Osteocyte (in vitro differentiated cells): ENCODE data around the gene CORO2A. TPM values are rescaled to one million over a fixed set of nuclear protein-coding genes. Genes with fewer than 3 reads are reported as not detected.

Experiments
- DNase-seq: peaks from one replicate; pipeline ENCODE4 v3.0.0; 2021; ENCODE audit warnings: mixed read lengths; ENCODE audit not compliant: unreplicated experiment; ENCODE audit errors: extremely low spot score
- H3K27ac Mint-ChIP-seq: one replicate; pipeline ENCODE4 v1.8.0; 2021; ENCODE audit warnings: mild to moderate bottlenecking, mixed read lengths; ENCODE audit not compliant: unreplicated experiment
- H3K27me3 Mint-ChIP-seq: one replicate; pipeline ENCODE4 v1.8.0; 2021; ENCODE audit warnings: mixed read lengths; ENCODE audit not compliant: unreplicated experiment
- H3K36me3 Mint-ChIP-seq: one replicate; pipeline ENCODE4 v1.8.0; 2021; ENCODE audit warnings: mixed read lengths; ENCODE audit not compliant: unreplicated experiment
- H3K4me1 Mint-ChIP-seq: one replicate; pipeline ENCODE4 v1.8.0; 2021; ENCODE audit warnings: mixed read lengths; ENCODE audit not compliant: unreplicated experiment
- H3K4me3 Mint-ChIP-seq: one replicate; pipeline ENCODE4 v1.8.0; 2021; ENCODE audit warnings: mild to moderate bottlenecking, moderate library complexity, mixed read lengths; ENCODE audit not compliant: unreplicated experiment
- H3K9me3 Mint-ChIP-seq: one replicate; pipeline ENCODE4 v1.8.0; 2021; ENCODE audit warnings: mixed read lengths; ENCODE audit not compliant: unreplicated experiment
- CTCF ChIP-seq: fragments of 200-600 bp; sonication (generic); IDR thresholded peaks from 2 replicates; pipeline ENCODE4 v1.5.0; 2021; ENCODE audit warnings: antibody characterized with exemption, mild to moderate bottlenecking, moderate library complexity
- total RNA-seq: library from RNA; stranded (reverse); gene quantifications from 2 replicates; pipeline ENCODE4 v1.2.1, GENCODE V29; 2021

CORO2A gene
- total RNA-seq, 1 donor from 2014 or later, result 1.8 TPM

- DNase-seq, result no peak
- Mint-ChIP-seq H3K4me1 (peaks cover 8% of the 10 kb centered on the region), H3K27me3 (no peaks in the 10 kb centered on the region), H3K36me3 (no peaks in the 10 kb centered on the region), H3K4me3 (no peak overlapping the region), H3K9me3 (no peaks in the 10 kb centered on the region), H3K27ac (no peak overlapping the region)
- no peak for TF ChIP-seq CTCF
Measured at GRCh38 chr9:98150164-98150563, 42.3 kb downstream of the CORO2A start.

GRCh38 chr9:98149422-98149821 lies 43.0 kb downstream of the CORO2A start:
- no peaks in the 10 kb centered on the region for H3K9me3 Mint-ChIP-seq
- no peak for DNase-seq
- no peak for TF ChIP-seq CTCF
- no peaks in the 10 kb centered on the region for H3K27me3 Mint-ChIP-seq
- no peaks in the 10 kb centered on the region for H3K36me3 Mint-ChIP-seq
- H3K27ac Mint-ChIP-seq, result no peak overlapping the region
- peaks cover 8% of the 10 kb centered on the region for H3K4me1 Mint-ChIP-seq
- H3K4me3 Mint-ChIP-seq, result no peak overlapping the region

GRCh38 chr9:98148486-98148885 lies 44.0 kb downstream of the CORO2A start:
- TF ChIP-seq CTCF, result no peak
- H3K27ac Mint-ChIP-seq, result no peak overlapping the region
- peaks cover 8% of the 10 kb centered on the region for H3K4me1 Mint-ChIP-seq
- H3K9me3 Mint-ChIP-seq, result no peaks in the 10 kb centered on the region
- H3K27me3 Mint-ChIP-seq, result no peaks in the 10 kb centered on the region
- H3K36me3 Mint-ChIP-seq, result no peaks in the 10 kb centered on the region
- H3K4me3 Mint-ChIP-seq, result no peak overlapping the region
- DNase-seq, result no peak

- Mint-ChIP-seq H3K4me3 (no peak overlapping the region), H3K4me1 (peaks cover 8% of the 10 kb centered on the region), H3K27me3 (no peaks in the 10 kb centered on the region), H3K36me3 (no peaks in the 10 kb centered on the region), H3K9me3 (no peaks in the 10 kb centered on the region), H3K27ac (no peak overlapping the region)
- DNase-seq, result no peak
- no peak for TF ChIP-seq CTCF
Measured at GRCh38 chr9:98147582-98147981, 44.9 kb downstream of the CORO2A start.

- Mint-ChIP-seq H3K4me3 (no peak overlapping the region), H3K9me3 (no peaks in the 10 kb centered on the region), H3K36me3 (no peaks in the 10 kb centered on the region), H3K4me1 (peaks cover 8% of the 10 kb centered on the region), H3K27ac (no peak overlapping the region), H3K27me3 (no peaks in the 10 kb centered on the region)
- DNase-seq, result no peak
- TF ChIP-seq CTCF, result no peak
Measured at GRCh38 chr9:98146101-98146991, 46.1 kb downstream of the CORO2A start.
